GM21825 (cell line): ENCODE measurements around the gene SNX13.
"Not testable (repeated sequence)": the region's sequence is repeated elsewhere in the genome, so short reads cannot be mapped to it uniquely, and the experiment has no call there.

Experiments
- ATAC-seq: cut with Tn5 transposase; IDR thresholded peaks from one replicate; pipeline ENCODE4 v1.9.1; 2021; ENCODE audit warnings: mild to moderate bottlenecking, moderate library complexity; ENCODE audit not compliant: unreplicated experiment

SNX13 gene

GRCh38 chr7:17916786-17917185 lies 23.5 kb downstream of the SNX13 start:
- ATAC-seq, result no peak

- ATAC-seq, result no peak
These were observed 24.5 kb downstream of the SNX13 start for GRCh38 chr7:17915796-17916195.

DNA sequence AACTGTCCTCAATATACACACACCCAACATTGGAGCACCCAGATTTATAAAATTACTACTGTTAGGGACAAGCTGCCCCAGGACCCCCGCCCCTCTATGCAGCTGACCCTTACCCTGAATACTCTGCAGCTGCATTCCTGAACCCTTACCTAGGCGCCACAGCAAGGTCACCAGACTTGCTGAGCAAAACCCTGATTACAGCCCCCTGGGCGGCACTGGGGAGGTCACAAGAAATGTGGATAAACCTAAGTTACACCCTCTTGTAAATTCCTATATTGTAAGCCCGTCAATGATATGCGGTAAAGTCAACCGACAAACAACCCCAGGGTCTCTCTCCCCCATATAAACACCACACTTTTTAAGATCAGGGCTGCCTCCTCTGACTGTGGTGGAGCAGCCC lies 25.1 kb downstream of the SNX13 start:
- no peak for ATAC-seq

- ATAC-seq, result no peak
These were observed 27.0 kb downstream of the SNX13 start for GRCh38 chr7:17913250-17913649.

DNA sequence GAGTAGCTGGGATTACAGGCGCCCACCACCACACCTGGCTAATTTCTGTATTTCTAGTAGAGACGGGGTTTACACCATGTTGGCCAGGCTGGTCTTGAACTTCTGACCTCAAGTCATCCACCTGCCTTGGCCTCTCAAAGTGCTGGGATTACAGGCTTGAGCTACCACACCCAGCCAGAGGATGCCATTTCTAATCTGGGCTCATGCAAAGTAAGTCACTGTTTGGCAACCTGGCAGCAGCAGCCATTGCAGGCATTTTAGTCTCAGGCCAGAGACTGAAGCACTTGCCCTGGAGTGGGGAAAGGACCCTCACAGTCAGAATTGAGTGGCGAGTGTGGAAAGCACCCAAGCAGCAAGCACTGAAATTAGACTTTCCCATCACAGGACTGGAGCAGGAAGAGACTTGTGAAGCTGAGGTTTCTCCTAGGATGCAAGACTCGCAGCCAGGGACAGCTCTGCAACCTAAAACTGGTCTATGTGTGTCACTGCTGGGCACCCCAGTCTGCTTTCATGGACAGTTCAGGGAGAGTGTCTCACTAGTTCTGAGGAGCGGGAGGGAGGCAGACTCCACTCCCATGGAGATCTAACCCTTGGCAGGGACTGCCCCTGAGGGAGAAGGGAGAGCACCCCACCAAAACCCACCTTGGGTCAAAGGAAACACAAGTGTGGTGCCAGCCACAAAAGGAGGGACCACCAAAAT lies 27.6 kb downstream of the SNX13 start:
- ATAC-seq, result no peak

- ATAC-seq, result no peak
These were observed 28.2 kb downstream of the SNX13 start for GRCh38 chr7:17912050-17912449.

- no peak for ATAC-seq
These were observed 29.9 kb downstream of the SNX13 start for GRCh38 chr7:17910377-17910776.

DNA sequence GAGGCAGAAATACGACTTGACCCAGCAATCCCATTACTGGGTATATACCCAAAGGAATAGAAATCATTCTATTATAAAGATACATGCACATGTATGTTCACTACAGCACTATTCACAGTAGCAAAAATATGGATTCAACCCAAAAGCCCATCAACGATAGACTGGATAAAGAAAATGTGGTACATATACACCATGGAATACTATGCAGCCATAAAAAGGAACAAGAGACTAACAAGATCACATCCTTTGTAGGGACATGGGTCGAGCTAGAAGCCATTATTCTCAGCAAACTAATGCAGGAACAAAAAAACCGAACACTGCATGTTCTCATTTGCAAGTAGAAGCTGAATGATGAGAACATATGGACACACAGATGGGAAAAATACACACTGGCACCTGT lies 31.0 kb downstream of the SNX13 start:
- ATAC-seq, result not testable (repeated sequence)

- ATAC-seq, result no peak
These were observed 33.3 kb downstream of the SNX13 start for GRCh38 chr7:17907014-17907413.

DNA sequence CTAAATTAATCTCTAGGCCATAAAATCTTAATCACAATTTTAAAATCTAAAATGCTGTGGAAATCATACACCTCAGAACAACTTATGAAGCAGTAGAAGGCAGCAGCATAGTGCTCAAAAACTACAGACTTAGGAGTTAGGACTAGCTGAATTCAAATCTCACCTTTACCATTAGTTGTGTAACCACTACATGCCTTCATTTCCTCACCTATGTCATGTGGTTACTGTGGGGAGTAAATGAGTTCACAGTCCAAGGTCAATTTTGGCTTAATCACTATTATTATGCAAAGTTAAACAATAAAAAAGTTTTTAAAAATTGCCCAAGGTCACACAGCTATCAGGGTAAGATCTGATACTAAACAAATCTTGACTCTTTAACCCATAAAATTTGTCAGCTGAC lies 37.0 kb downstream of the SNX13 start:
- no peak for ATAC-seq

DNA sequence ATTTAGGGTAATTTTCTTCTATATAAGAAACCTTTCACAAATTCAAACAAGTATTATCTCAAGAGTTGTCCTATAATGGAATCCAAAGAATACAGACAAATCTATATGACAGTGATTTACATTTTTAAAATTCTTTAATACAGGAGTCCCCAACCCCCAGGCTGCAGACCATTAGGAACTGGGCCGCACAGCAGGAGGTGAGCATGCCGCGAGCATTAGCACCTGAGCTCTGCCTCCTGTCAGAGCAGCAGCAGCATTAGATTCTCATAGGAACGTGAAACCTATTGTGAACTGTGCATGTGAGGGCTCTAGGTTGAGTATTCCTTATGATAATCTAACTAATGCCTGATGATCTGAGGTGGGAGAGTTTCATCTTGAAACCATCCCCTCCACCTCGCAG lies 37.7 kb downstream of the SNX13 start:
- ATAC-seq, result no peak

DNA sequence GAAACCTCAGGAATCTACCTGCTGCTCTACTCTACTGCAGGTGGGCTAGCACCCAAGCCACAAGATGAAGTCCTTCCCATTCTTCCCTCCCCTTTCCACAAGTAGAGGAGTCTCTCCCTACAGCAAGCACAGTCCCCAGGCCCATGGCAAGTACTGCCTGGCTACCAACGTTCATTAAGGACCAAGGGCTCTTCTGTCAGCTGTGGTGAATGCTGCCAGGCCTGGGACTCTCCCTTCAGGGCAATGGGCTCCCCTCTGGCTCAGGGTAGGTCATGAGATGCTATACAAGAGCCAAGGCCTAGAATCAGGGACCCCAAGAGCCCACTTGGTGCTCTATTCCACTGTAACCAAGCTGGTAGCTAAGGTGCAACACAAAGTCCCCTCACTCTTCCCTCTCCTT lies 39.8 kb downstream of the SNX13 start:
- ATAC-seq, result no peak

- ATAC-seq, result no peak
These were observed 42.2 kb downstream of the SNX13 start for GRCh38 chr7:17898111-17898510.

- ATAC-seq, result no peak
These were observed 53.0 kb downstream of the SNX13 start for GRCh38 chr7:17887286-17887685.

DNA sequence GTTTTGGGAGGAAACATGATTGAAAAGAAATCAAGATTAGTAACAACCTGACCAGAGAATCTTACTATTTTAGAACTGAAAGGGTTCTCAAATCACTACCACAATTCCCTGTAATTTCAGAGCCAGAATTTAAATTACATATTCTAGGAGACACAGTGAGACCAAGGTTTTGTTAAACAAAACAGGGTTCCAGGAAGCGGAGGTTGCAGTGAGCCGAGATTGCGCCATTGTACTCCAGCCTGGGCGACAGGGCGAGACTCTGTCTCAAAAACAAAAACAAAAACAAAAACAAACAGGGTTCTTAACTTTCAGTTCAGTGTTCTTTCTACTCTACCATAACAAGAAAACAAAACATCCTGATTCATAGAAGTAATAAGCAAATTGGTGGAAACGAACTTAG lies 57.6 kb downstream of the SNX13 start:
- ATAC-seq, result no peak

DNA sequence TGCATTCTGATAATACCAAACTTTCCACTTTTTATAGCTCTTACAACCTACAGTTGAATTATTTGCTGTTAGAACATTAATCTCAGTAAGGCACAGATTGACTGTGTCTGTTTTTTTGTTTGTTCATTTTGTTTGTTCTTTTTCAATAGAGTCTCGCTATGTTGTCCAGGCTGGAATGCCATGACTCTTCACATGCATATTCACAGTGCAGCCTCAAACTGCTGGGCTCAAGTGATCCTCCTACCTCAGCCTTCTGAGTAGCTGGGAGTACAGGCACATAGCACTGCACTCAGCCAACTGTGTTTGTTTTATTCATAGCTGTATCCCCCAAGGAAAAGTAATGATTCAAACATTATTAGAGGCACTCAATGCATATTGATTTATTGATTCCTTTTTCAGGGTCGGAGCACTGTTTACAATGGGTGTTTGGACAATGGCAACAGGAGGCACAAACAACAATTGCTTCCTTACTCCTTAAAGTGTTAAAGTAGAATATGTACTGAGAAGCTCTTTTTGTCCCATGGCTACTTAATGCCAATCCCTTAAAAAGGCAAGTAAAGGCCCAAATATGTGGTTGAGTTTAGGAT lies 61.1 kb downstream of the SNX13 start:
- no peak for ATAC-seq

DNA sequence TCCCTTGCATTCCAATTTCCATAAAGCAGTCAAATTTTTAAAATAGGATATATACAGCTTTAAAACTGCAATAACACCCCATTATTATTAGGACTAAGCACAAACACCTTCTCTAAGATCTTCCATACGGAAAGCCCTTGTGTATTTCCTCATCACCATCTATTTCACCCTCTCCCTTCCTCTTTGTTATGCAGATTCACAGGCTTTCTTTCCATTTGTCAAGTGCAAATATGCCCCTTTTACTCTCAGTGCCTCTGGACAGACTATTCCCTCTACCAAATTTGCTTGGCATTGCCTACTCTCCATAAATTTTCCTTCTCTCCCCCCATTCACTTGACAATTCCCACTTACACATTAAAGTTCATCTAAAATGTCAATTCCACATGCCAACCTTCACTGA lies 61.7 kb downstream of the SNX13 start:
- no peak for ATAC-seq

DNA sequence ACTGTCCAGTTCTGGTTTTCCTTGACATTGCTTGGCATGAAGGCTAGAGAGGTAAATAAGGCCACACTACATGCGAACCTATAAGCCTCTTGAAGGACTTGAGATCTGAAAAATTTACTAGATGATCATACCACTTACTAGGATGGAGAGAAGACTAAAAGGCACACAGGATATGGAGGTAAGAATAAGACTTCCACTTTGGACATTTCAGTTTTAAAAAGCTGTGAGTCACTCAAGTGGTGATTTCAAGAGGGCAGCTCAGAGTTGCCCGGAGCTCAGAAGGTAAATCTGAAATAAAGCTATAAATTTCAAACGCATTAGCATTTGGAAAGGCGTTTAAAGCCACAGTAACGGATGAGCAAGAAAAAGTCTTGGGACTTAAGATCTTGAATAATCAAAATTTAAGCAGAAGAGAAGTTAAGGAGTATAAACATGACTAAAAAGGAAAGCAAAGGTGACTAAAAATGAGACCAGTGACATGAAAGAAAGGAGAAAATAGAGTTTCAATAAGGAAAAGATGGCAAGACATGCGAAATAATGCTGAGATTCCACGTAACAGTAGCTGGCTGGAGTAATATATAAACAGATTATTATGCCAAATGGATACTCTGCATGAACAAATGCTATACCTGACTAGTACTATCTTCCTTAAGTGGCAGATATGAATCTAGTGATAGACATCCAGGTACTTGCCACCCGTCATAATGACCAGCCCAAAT lies 68.3 kb downstream of the SNX13 start:
- ATAC-seq, result no peak

- no peak for ATAC-seq
These were observed 69.9 kb downstream of the SNX13 start for GRCh38 chr7:17870406-17870805.

GRCh38 chr7:17863809-17864143 lies 76.5 kb downstream of the SNX13 start:
- ATAC-seq, result no peak

DNA sequence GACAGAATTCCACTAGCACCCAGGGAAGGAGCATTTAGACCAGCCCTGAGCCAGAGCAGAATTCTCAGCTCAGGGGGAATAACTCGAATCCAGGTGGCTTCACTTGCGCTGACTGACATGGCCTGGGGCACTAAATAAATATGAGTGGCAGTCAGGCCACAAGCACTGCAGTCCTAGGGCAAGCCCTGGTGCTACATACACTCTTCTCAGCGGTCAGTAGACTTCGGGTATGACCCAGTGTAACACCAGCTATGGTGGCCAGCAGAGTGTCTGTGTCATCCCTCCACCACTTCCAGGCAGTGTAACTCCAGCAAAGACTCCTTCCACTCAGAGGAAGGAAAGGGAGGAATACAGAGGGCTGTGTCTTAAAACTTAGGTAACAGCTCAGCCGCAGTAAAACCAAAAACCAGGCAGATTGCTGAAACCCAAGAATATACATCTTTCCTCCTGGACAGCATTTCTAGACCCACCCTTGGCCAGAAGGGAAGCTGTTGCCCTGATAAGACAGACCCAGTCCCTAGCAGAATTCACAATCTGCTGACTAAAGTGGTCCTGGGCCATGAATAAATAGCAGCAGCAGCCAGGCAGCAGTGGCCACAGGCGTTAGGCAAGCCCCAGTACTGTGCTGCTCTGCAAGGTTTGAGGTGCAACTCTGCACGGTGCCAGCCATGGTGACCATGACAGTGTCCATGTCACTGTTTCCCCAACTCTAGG lies 77.0 kb downstream of the SNX13 start:
- ATAC-seq, result no peak

DNA sequence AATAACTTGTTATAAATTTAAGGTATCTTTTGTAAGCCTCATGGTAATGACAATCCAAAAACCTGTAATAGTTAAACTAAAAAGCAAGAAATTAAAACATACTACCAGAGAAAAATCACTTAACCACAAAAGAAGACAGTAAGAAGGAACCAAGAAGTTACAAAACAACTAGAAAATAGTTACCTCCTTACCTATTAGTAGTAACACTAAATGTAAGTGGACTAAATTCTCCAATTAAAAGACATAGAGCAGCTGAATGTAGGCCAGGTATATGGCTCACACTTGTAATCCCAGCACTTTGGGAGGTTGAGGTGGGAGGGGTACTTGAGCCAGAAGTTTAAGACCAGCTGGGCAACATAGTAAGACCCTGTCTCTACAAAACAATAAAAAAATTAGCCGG lies 84.0 kb downstream of the SNX13 start:
- ATAC-seq, result no peak
